IPS DF 19.7 (cell line): ENCODE data around the gene GDF3.
"Not testable (repeated sequence)": the region's sequence is repeated elsewhere in the genome, so short reads cannot be mapped to it uniquely, and the experiment has no call there.

Source experiments
- DNase-seq: peaks from one replicate; pipeline ENCODE4 v3.0.0-alpha.2; 2013; ENCODE audit warnings: low read depth, low spot score

GDF3 gene

DNA sequence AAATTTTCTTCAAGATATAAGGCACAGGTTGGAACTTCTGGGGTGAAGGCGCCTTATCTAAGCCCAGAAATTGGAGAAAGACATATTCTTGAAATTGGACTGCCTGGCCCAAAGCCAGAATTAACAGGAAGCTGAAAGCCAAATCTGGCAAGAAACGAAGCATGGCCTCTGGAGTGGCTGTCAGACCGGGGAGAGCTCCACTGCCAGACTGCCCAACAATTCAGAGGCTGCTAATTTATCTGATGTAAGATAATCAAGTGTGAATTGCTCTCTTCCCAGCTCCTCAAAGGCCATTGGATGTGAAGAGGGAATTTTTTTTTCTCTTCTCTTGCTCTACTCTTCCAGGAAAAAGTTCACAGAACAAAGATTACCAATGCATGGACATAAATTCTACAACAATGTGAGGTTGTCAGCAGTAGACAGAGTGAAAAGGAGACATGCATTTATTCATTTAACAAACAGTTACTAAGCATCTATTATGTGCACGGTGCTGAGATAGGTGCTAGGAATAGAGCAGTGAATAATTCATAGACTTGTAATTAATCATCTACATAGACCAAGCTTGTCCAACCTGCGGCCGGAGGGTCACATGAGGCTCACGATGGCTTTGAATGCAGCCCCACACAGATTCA is at the start of gene GDF3:
Gene GDF3 (minus strand): TSS at position 210 of the 632 bp plus-strand sequence. CDS start 47 bp downstream, at position 163.
- no peak for DNase-seq

DNA sequence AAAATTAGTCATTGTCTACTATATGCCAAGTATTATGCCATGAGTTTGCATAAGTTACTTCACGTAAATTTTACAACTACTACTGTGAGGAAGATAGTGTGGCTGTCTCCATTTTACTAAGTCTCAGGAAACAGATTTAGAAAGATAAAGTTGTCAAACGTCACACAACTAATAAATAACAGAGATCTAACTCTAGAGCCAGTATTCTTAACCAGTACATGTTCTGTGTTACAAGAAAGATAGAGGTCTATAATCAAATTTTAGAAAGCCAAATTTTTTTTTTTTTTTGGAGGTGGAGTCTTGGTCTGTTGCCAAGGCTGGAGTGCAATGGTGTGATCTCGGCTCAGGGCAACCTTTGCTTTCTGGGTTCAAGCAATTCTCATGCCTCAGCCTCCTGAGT is 37.4 kb upstream of the GDF3 start:
- DNase-seq = no peak

DNA sequence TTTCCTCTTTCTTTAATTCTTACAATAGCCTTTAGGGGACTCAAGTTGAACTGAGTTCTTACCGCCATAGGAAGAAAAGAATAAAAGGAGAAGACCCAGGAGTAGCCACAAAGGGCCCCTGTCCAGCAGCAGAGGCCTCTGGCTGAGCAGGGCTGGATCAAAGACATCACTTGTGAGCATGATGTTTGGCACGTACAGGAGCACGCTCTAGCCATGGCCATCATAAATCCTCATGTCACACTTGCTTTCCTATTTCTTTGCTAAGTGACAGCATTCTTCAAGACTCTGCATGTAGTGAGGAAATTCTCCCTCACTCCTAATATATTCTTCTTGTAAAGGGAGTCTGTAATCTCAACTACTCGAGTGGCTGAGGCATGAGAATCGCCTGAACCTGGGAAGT is 35.9 kb upstream of the GDF3 start:
- no peak for DNase-seq

DNA sequence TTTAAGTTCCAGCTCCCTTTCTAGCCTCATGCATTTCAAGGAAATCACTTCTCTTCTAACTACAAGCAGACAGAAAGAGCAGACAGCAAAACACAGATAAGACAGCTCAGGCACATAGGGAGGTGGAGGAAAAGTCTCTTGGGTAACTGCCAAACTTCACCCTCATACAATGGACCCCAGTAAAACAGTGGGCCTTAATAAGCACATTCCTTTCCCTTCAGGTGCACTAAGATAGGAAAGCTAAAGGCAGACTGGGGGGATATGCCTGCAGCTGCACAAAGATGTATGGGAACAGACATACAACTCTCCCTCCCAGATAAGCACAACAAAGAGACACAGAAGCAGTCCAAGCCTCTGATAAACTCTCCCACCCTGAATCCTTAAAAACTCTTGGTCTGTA is 35.4 kb upstream of the GDF3 start:
- DNase-seq = not testable (repeated sequence)

- no peak for DNase-seq
These were observed 34.2 kb upstream of the GDF3 start for GRCh38 chr12:7729746-7730145.

DNA sequence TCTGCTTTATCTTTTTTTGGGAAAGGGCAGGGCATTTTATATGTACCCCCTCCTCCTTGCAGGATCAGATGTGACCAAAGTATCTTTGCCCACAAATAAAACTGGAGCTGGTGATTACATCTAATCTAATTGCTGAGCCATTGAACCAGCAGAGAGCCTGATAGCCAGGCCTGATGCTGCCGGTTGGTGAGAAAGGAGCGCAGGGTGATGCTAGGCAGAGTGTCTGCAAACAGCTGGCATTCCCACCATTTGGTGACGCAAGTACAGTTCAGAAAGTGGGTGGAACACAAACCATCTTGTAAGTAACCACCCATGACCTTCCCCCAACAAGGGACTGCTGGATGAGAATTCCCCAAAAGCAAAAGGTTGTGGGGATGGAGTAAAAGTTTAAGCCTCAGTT is 28.4 kb upstream of the GDF3 start:
- no peak for DNase-seq

DNA sequence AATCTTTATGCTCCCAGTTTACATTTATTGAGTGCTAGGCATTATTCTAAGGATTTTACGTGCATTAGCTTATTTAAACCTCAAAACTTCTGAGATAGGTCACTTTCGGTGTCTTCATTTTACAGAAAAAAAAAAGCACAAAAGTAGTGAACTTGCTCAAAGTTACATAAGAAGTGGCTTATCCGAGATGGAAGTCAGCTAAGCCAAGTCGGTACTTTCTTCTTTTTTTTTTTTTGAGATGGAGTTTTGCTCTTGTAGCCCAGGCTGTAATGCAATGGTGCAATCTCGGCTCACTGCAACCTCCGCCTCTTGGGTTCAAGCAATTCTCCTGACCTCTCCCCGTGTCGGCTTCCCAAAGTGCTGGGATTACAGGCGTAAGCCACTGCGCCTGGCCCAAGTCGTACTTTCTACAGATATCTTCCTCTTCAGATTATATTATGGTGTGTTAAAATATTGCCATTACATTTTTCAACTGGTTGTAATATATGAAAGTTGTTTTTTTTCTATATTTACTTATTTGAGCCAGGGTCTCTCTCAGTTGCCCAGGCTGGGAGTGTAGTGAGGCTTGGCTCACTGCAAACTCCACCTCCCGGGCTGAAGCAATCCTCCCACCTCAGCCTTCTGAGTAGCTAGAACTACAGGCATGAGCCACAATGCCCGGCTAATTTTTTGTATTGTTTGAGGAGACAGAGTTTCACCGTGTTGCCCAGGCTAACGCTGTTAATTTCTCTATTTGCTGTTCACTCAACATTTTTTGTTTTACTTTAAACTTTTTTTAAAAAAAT is 24.6 kb upstream of the GDF3 start:
- DNase-seq = no peak

DNA sequence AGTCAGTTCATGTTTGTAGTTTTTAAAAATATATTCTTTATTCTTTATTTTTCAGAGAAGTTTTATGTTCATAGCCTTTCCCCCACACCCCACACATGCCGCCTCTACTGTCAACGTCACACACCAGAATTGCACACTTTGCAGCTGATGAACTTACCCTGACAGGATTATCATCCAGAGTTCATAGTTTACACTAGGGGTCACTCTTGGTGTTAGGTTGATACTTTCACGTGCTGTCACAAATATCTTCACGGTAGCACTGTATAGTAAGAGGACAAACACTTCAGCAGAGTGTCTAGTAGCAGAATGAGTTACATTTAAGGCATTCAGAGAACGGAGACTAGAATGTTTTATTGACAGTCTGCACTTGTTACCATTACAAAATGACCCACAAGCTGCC is 20.8 kb upstream of the GDF3 start:
- peak; percentile 47 for DNase-seq

- DNase-seq = no peak
These were observed 17.4 kb upstream of the GDF3 start for GRCh38 chr12:7712841-7713442.

DNA sequence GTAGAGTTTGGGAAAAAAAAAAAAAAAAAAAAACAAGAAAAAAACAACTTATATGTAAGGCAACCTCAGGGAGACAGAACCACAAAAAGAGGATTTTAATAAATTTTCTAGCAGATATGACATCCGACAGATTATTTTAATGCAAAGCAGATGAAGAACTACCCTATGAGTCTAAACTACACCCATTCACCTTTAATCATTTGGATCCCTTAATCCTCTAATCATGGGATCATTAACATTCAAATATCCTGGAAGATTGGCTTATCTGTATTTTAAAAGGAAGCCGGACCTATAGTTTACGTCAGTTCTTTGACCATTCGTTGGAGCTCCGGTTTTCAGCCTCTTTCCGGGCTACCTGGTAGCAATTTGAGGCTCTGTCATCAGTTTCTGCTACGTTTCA is 15.6 kb upstream of the GDF3 start, which contains the start of gene DPPA3:
Gene DPPA3 (plus strand): TSS at position 301 of the 400 bp plus-strand sequence. CDS start 138 bp downstream, outside the sequence.
- no peak for DNase-seq

GRCh38 chr12:7709969-7710675 is 14.5 kb upstream of the GDF3 start:
- no peak for DNase-seq

DNA sequence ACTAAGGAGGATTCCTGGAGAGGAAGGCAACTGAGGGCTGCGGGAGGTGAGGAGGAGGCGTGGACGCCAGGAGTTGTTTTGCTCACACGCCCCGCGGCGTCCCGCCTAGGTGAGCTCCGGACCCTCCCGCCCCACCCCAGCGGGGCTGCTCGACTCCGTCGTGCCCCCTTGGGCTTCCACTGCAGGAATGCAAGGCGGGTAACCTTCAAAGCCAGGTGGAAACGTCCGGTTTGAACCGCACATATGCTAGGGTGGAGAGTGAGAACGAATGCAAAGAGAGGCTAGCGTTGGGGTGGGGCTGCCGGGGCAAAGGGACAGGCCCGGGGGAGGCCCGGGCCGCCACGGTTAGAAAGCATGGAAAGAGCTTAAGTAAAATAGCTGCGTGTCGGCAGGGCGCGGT is 10.3 kb upstream of the GDF3 start:
- no peak for DNase-seq

- no peak for DNase-seq
These were observed 376 bp downstream of the GDF3 start for GRCh38 chr12:7695237-7695560.

GRCh38 chr12:7694556-7695236 is 879 bp downstream of the GDF3 start:
- DNase-seq = peak; percentile 83

DNA sequence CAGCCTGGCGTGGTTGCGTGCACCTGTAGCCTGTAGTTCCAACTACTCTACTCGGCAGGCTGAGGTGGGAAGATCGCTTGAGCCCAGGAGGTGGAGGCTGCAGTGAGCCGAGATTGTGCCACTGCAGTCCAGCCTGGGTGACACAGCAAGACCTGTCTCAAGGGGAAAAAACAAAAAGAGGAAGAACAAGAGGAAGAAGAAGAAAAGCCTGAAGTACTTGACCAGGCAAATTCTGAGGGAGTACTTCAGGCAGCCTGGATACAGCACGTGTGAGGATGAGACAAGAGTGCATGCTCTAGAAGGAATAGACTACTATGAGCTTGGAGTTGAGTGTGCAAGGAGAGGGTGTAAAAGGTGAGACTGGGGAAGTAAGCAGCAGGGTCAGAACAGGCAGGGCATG is 1.8 kb downstream of the GDF3 start:
- DNase-seq = no peak

DNA sequence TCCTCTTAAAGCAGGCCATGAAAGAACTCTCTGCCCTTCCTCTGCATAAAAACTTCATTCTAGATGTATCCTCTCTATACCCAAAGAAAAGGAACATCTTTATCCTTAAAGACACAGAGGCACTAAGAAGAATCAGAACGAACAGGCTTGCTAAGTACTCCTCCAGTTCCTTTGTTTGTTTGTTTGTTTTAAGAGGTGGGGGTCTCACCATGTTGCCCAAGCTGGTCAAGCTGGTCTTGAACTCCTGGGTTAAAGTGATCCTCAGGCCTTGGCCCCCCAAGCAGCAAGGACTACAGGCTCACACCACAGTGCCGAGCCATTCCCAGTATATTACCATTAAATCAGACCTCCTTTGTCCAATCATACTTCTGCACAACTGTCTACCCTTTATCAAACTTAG is 14.0 kb downstream of the GDF3 start:
- DNase-seq = no peak

DNA sequence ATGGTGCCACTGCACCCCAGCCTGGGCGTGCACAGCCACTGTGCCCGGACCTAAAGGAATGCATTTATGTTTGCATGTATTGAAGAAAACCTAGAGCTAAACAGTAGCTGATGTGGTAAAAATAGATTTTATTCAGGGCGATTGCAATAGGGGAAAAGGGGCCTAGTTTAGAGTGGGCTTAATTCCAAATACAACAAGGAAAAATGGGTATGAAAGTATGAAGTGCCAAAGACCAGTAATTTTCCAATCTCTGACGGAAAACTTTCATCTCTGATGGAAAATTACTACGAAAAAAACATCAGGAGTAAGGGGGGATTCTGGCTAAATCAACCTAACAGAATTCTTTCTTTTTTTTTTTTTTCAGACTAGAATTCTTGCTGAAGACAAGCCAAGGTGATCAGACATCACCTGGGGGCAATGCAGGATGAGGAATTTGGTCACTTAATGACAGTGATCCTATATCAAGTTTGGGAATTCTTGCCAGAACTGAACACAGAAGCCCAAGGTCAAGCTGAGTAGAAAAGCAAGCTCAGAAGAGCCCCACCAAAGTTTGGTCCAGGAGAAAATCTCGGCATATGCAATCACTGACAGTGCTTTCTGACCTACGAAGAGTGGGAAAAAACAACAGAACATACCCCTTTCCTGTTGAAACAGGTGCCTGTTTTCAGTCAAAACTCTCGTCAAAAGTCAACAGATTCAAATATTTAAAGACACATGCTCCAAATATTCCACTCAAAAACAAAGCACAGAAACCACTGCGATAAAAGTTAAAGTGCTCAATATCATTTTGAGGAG is 16.1 kb downstream of the GDF3 start:
- no peak for DNase-seq

DNA sequence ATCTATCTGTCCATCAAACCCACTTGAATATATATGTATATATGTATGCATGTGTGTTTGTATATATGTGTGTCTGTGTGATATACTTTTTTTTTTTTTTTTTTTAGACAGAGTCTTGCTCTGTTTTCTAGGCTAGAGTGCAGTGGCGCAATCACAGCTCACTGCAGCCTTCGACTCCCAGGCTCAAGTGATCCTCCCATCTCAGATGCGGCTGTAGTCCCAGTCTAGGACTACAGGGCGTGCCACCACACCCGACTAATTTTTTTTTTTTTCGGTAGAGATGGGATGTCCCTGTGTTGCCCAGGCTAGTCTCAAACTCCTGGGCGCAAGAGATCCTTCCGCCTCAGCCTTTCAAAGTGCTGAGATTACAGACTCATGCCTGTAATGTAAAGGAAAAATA is 16.8 kb downstream of the GDF3 start:
- no peak for DNase-seq

GRCh38 chr12:7677432-7677888 is 18.1 kb downstream of the GDF3 start:
- DNase-seq = peak; percentile 47

- DNase-seq = not testable (repeated sequence)
These were observed 20.1 kb downstream of the GDF3 start for GRCh38 chr12:7675455-7675854.

DNA sequence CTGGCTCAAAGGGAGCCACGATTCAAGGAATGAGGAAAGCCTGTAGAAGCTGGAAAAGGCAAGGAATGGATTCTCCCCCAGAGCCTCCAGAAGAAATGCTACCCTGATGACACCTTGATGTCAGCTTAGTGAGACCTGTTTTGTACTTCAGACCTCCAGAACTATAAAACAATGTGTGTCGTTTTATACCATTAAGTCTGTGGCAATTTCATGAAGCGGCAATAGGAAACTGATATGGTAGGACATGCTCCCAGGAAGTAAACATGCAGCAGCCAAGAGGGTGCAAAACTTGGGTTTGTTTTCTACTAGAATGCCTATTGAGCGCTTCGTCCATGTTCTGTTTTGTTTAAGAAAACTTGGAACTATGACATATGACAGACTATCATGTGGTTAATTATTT is 27.4 kb downstream of the GDF3 start:
- no peak for DNase-seq
